ENCODE measurements around the gene KLK12.

The KLK12 gene

DNA sequence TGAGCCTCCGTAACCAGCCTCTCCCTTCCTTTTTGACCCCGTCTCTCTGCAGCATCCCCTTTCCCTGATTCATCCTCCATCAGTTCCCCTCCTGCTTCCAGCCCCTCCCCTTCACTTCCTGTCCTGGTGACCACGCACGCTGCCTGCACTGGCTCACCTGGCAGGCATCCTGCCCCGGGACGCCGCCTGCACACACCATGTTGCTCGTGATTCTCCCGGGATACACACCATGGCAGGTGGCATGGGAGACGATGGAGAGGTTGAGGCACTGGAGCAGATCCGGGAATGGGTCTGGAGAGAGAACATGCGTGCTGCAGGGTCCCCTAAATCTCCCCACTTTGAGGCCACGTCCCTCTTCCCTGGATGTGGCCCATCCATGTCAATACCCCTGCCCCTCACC lies 4.2 kb downstream of the KLK12 start:
- Histone ChIP-seq H3K36me3 (ENCODE audit: control insufficient read depth in 5 of 5, insufficient read depth in 5 of 5, low read length in 5 of 5) (no peaks in the 10 kb centered on the region), H3K27me3 (ENCODE audit: control insufficient read depth in 5 of 5, insufficient read depth in 4 of 5, low read length in 5 of 5) (peaks cover 18 to 49% (median 42%) of the 10 kb centered on the region in 5 donors), H3K9ac (ENCODE audit: low read length in 5 of 5) (no peak overlapping the region), H3K4me1 (ENCODE audit: control insufficient read depth in 5 of 5, insufficient read depth in 5 of 5, low read length in 5 of 5) (no peaks in the 10 kb centered on the region), H3K4me3 (ENCODE audit: low read depth in 1 of 5, low read length in 5 of 5) (no peak overlapping the region), H3K27ac (ENCODE audit: low read depth, low read length) (no peak overlapping the region), H3K9me3 (ENCODE audit: control insufficient read depth in 5 of 5, low read length in 5 of 5) (no peaks in the 10 kb centered on the region)

- H3K27ac ChIP-seq (ENCODE audit: low read depth, low read length) = no peak overlapping the region
- H3K9ac ChIP-seq (ENCODE audit: low read length in 5 of 5) = no peak overlapping the region
- no peak overlapping the region for H3K4me3 ChIP-seq (ENCODE audit: low read depth in 1 of 5, low read length in 5 of 5)
- H3K4me1 ChIP-seq (ENCODE audit: control insufficient read depth in 5 of 5, insufficient read depth in 5 of 5, low read length in 5 of 5) = no peaks in the 10 kb centered on the region
- H3K36me3 ChIP-seq (ENCODE audit: control insufficient read depth in 5 of 5, insufficient read depth in 5 of 5, low read length in 5 of 5) = no peaks in the 10 kb centered on the region
- no peaks in the 10 kb centered on the region for H3K9me3 ChIP-seq (ENCODE audit: control insufficient read depth in 5 of 5, low read length in 5 of 5)
- H3K27me3 ChIP-seq (ENCODE audit: control insufficient read depth in 5 of 5, insufficient read depth in 4 of 5, low read length in 5 of 5) = peaks cover 26 to 47% (median 43%) of the 10 kb centered on the region in 5 donors
Measured at GRCh38 chr19:51029718-51030117, 5.1 kb downstream of the KLK12 start.

GRCh38 chr19:51027873-51028272 lies 6.9 kb downstream of the KLK12 start:
- no peak overlapping the region for H3K9ac ChIP-seq (ENCODE audit: low read length in 5 of 5)
- H3K27ac ChIP-seq (ENCODE audit: low read depth, low read length) = no peak overlapping the region

GRCh38 chr19:51027126-51027806 lies 7.5 kb downstream of the KLK12 start:
- no peaks in the 10 kb centered on the region for H3K36me3 ChIP-seq (ENCODE audit: control insufficient read depth in 5 of 5, insufficient read depth in 5 of 5, low read length in 5 of 5)
- no peak overlapping the region for H3K27ac ChIP-seq (ENCODE audit: low read depth, low read length)
- H3K4me1 ChIP-seq (ENCODE audit: control insufficient read depth in 5 of 5, insufficient read depth in 5 of 5, low read length in 5 of 5) = no peaks in the 10 kb centered on the region
- H3K4me3 ChIP-seq (ENCODE audit: low read depth in 1 of 5, low read length in 5 of 5) = no peak overlapping the region
- H3K9me3 ChIP-seq (ENCODE audit: control insufficient read depth in 5 of 5, low read length in 5 of 5) = no peaks in the 10 kb centered on the region
- H3K27me3 ChIP-seq (ENCODE audit: control insufficient read depth in 5 of 5, insufficient read depth in 4 of 5, low read length in 5 of 5) = peaks cover 33 to 56% (median 46%) of the 10 kb centered on the region in 5 donors
- H3K9ac ChIP-seq (ENCODE audit: low read length in 5 of 5) = no peak overlapping the region

More at GRCh38 chr19:51027873-51028272, 6.9 kb downstream of the KLK12 start:
- peaks cover 29 to 54% (median 44%) of the 10 kb centered on the region in 5 donors for H3K27me3 ChIP-seq (ENCODE audit: control insufficient read depth in 5 of 5, insufficient read depth in 4 of 5, low read length in 5 of 5)
- H3K9me3 ChIP-seq (ENCODE audit: control insufficient read depth in 5 of 5, low read length in 5 of 5) = no peaks in the 10 kb centered on the region
- H3K4me3 ChIP-seq (ENCODE audit: low read depth in 1 of 5, low read length in 5 of 5) = no peak overlapping the region
- H3K4me1 ChIP-seq (ENCODE audit: control insufficient read depth in 5 of 5, insufficient read depth in 5 of 5, low read length in 5 of 5) = no peaks in the 10 kb centered on the region
- H3K36me3 ChIP-seq (ENCODE audit: control insufficient read depth in 5 of 5, insufficient read depth in 5 of 5, low read length in 5 of 5) = no peaks in the 10 kb centered on the region

- Histone ChIP-seq H3K9me3 (ENCODE audit: control insufficient read depth in 5 of 5, low read length in 5 of 5) (no peaks in the 10 kb centered on the region), H3K4me1 (ENCODE audit: control insufficient read depth in 5 of 5, insufficient read depth in 5 of 5, low read length in 5 of 5) (no peaks in the 10 kb centered on the region), H3K27ac (ENCODE audit: low read depth, low read length) (no peak within 1 kb of the TSS), H3K27me3 (ENCODE audit: control insufficient read depth in 5 of 5, insufficient read depth in 4 of 5, low read length in 5 of 5) (peaks cover 33 to 56% (median 46%) of the 10 kb centered on the region in 5 donors), H3K4me3 (ENCODE audit: low read depth in 1 of 5, low read length in 5 of 5) (no peak within 1 kb of the TSS), H3K36me3 (ENCODE audit: control insufficient read depth in 5 of 5, insufficient read depth in 5 of 5, low read length in 5 of 5) (no peaks in the 10 kb centered on the region), H3K9ac (ENCODE audit: low read length in 5 of 5) (no peak within 1 kb of the TSS)
Measured at GRCh38 chr19:51026554-51026831, 8.3 kb downstream of the KLK12 start, which contains the start of gene KLK11. TSS of gene KLK11 (minus strand) at chr19:51026616. CDS start at chr19:51025631, 985 bp downstream.

GRCh38 chr19:51025809-51026553 lies 8.8 kb downstream of the KLK12 start:
- H3K9ac ChIP-seq (ENCODE audit: low read length in 5 of 5) = no peak overlapping the region
- H3K36me3 ChIP-seq (ENCODE audit: control insufficient read depth in 5 of 5, insufficient read depth in 5 of 5, low read length in 5 of 5) = no peaks in the 10 kb centered on the region
- H3K4me3 ChIP-seq (ENCODE audit: low read depth in 1 of 5, low read length in 5 of 5) = no peak overlapping the region
- H3K9me3 ChIP-seq (ENCODE audit: control insufficient read depth in 5 of 5, low read length in 5 of 5) = no peaks in the 10 kb centered on the region
- H3K27me3 ChIP-seq (ENCODE audit: control insufficient read depth in 5 of 5, insufficient read depth in 4 of 5, low read length in 5 of 5) = peaks cover 30 to 56% (median 46%) of the 10 kb centered on the region in 5 donors
- H3K27ac ChIP-seq (ENCODE audit: low read depth, low read length) = no peak overlapping the region
- H3K4me1 ChIP-seq (ENCODE audit: control insufficient read depth in 5 of 5, insufficient read depth in 5 of 5, low read length in 5 of 5) = peaks cover 0 to 4% (median 3%) of the 10 kb centered on the region in 5 donors

- Histone ChIP-seq H3K4me3 (ENCODE audit: low read depth in 1 of 5, low read length in 5 of 5) (no peak overlapping the region), H3K36me3 (ENCODE audit: control insufficient read depth in 5 of 5, insufficient read depth in 5 of 5, low read length in 5 of 5) (no peaks in the 10 kb centered on the region), H3K9ac (ENCODE audit: low read length in 5 of 5) (no peak overlapping the region), H3K27ac (ENCODE audit: low read depth, low read length) (no peak overlapping the region), H3K9me3 (ENCODE audit: control insufficient read depth in 5 of 5, low read length in 5 of 5) (no peaks in the 10 kb centered on the region), H3K27me3 (ENCODE audit: control insufficient read depth in 5 of 5, insufficient read depth in 4 of 5, low read length in 5 of 5) (peaks cover 25 to 54% (median 42%) of the 10 kb centered on the region in 5 donors), H3K4me1 (ENCODE audit: control insufficient read depth in 5 of 5, insufficient read depth in 5 of 5, low read length in 5 of 5) (peaks cover 0 to 4% (median 3%) of the 10 kb centered on the region in 5 donors)
Measured at GRCh38 chr19:51025401-51025800, 9.4 kb downstream of the KLK12 start.

- Histone ChIP-seq H3K36me3 (ENCODE audit: control insufficient read depth in 5 of 5, insufficient read depth in 5 of 5, low read length in 5 of 5) (no peaks in the 10 kb centered on the region), H3K9me3 (ENCODE audit: control insufficient read depth in 5 of 5, low read length in 5 of 5) (no peaks in the 10 kb centered on the region), H3K27ac (ENCODE audit: low read depth, low read length) (no peak overlapping the region), H3K27me3 (ENCODE audit: control insufficient read depth in 5 of 5, insufficient read depth in 4 of 5, low read length in 5 of 5) (peaks cover 30 to 59% (median 46%) of the 10 kb centered on the region in 5 donors), H3K9ac (ENCODE audit: low read length in 5 of 5) (no peak overlapping the region), H3K4me3 (ENCODE audit: low read depth in 1 of 5, low read length in 5 of 5) (no peak overlapping the region), H3K4me1 (ENCODE audit: control insufficient read depth in 5 of 5, insufficient read depth in 5 of 5, low read length in 5 of 5) (peaks cover 0 to 5% (median 4%) of the 10 kb centered on the region in 5 donors)
Measured at GRCh38 chr19:51024924-51025323, 9.9 kb downstream of the KLK12 start.

DNA sequence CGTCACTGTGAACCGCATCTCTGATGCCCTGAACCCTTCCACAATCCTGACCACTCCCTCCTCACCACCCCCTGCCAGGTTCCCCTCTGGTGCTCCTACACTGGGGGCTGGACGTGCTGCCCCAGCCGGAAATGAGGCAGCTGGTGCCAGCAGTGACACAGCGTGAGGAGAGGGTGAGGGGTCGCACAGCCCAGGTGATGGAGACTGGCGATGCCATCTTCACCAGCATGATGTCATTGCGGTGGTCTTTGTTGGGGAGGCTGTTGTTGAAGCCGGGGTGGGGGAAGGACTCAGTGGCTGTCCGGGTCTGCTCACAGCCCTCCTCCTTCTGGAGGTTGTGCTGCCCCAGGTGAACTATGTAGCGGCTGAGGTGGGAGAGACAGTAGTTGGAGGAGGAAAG lies 10.9 kb downstream of the KLK12 start:
- Histone ChIP-seq H3K27me3 (ENCODE audit: control insufficient read depth in 5 of 5, insufficient read depth in 4 of 5, low read length in 5 of 5) (peaks cover 33 to 69% (median 47%) of the 10 kb centered on the region in 5 donors), H3K4me1 (ENCODE audit: control insufficient read depth in 5 of 5, insufficient read depth in 5 of 5, low read length in 5 of 5) (peaks cover 0 to 14% (median 10%) of the 10 kb centered on the region in 5 donors)

GRCh38 chr19:51022526-51022925 lies 12.3 kb downstream of the KLK12 start:
- H3K9me3 ChIP-seq (ENCODE audit: control insufficient read depth in 5 of 5, low read length in 5 of 5) = no peaks in the 10 kb centered on the region
- no peak overlapping the region for H3K27ac ChIP-seq (ENCODE audit: low read depth, low read length)
- H3K36me3 ChIP-seq (ENCODE audit: control insufficient read depth in 5 of 5, insufficient read depth in 5 of 5, low read length in 5 of 5) = no peaks in the 10 kb centered on the region
- H3K4me1 ChIP-seq (ENCODE audit: control insufficient read depth in 5 of 5, insufficient read depth in 5 of 5, low read length in 5 of 5) = peaks cover 0 to 18% (median 11%) of the 10 kb centered on the region in 5 donors
- peaks cover 34 to 71% (median 46%) of the 10 kb centered on the region in 5 donors for H3K27me3 ChIP-seq (ENCODE audit: control insufficient read depth in 5 of 5, insufficient read depth in 4 of 5, low read length in 5 of 5)
- no peak overlapping the region for H3K9ac ChIP-seq (ENCODE audit: low read length in 5 of 5)
- no peak overlapping the region for H3K4me3 ChIP-seq (ENCODE audit: low read depth in 1 of 5, low read length in 5 of 5)

More for the DNA sequence above, 10.9 kb downstream of the KLK12 start:
- no peaks in the 10 kb centered on the region for H3K9me3 ChIP-seq (ENCODE audit: control insufficient read depth in 5 of 5, low read length in 5 of 5)
- H3K27ac ChIP-seq (ENCODE audit: low read depth, low read length) = no peak overlapping the region
- H3K4me3 ChIP-seq (ENCODE audit: low read depth in 1 of 5, low read length in 5 of 5) = no peak overlapping the region
- H3K36me3 ChIP-seq (ENCODE audit: control insufficient read depth in 5 of 5, insufficient read depth in 5 of 5, low read length in 5 of 5) = no peaks in the 10 kb centered on the region
- H3K9ac ChIP-seq (ENCODE audit: low read length in 5 of 5) = no peak overlapping the region

Data from subcutaneous abdominal adipose tissue (tissue), 5 donors.